ENCODE measurements around the gene SMYD3. TPM values are rescaled to one million over a fixed set of nuclear protein-coding genes. Genes with fewer than 3 reads are reported as not detected.
A peak's percentile ranks its signal among the peaks of the same experiment; 100 is the strongest.

Gene SMYD3
- total and polyA plus RNA-seq, 9 of the 15 experiments (the other 6 are each of a cell fraction or from before 2014, with no cell fraction given) = 128 to 440 (median 197) TPM

- TF ChIP-seq BCLAF1 (IDR thresholded peaks at IDR 0.05; ENCODE audit: borderline replicate concordance in 1 of 2, control insufficient read depth in 1 of 2, low read depth in 2 of 2, low read length in 1 of 2) (no peak), ZNF707 (CRISPR knock-in tag; conservative IDR thresholded peaks at IDR 0.05) (0 out of 2 replicates have a peak, but pooled peaks have one; percentile 44), STAG1 (CRISPR knock-in tag; IDR thresholded peaks at IDR 0.05; ENCODE audit: borderline replicate concordance) (no peak), ADNP (tag; IDR thresholded peaks at IDR 0.05) (no peak), SNIP1 (IDR thresholded peaks at IDR 0.05; ENCODE audit: low read depth) (no peak), E2F1 (CRISPR knock-in tag; IDR thresholded peaks at IDR 0.05) (no peak), MAFF (IDR thresholded peaks at IDR 0.05; ENCODE audit: low read length) (0 out of 2 replicates have a peak, but pooled peaks have one; percentile 2), CHD1 (IDR thresholded peaks at IDR 0.05; ENCODE audit: low read length) (no peak), RBM15 (IDR thresholded peaks at IDR 0.05; ENCODE audit: insufficient read depth, low read length) (no peak), MYNN (IDR thresholded peaks at IDR 0.05) (no peak), MYNN (CRISPR knock-in tag; IDR thresholded peaks at IDR 0.05) (no peak), CHD2 (IDR thresholded peaks at IDR 0.05; ENCODE audit: low read depth, low read length) (no peak), AFF1 (IDR thresholded peaks at IDR 0.05; ENCODE audit: low read depth in 1 of 2, partially characterized antibody in 2 of 2) (peak in 1 of 2 experiments; percentile 21), XRCC3 (IDR thresholded peaks at IDR 0.05) (no peak)
Measured at GRCh38 chr1:246165826-246166709, 341.0 kb downstream of the SMYD3 start (continued).

Measured in K562 (cell line).